ENCODE results near the gene HCAR3.
"Not testable (repeated sequence)": the region's sequence is repeated elsewhere in the genome, so short reads cannot be mapped to it uniquely, and the experiment has no call there.

Gene HCAR3

DNA sequence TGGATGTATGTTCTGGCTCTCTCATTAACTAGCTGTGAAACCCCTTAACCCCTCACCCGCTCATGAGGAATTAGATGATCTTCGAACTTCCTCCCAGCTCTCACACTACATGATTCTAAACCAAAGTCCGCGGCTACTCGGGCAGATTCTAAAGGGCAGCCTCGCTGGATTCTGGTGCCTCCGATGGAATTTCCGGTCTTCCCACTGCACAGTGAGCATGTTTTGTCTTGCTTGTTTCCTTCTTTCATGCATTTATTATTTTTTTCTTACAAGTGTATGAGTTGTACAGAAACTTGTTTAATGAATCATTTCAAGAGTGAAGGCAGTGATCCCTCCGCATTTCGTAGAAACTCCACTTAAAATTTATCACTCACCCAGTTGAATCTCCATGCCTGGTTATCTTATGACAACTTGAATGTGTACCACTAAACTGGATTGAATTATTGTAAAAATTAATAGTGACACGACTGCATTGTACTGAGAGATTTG lies 4.5 kb upstream of the HCAR3 start:
- no peak for DNase-seq (ENCODE audit: low read depth)
- no peak overlapping the region for H3K4me3 ChIP-seq (ENCODE audit: low read length)
- TF ChIP-seq, protein P1, sequence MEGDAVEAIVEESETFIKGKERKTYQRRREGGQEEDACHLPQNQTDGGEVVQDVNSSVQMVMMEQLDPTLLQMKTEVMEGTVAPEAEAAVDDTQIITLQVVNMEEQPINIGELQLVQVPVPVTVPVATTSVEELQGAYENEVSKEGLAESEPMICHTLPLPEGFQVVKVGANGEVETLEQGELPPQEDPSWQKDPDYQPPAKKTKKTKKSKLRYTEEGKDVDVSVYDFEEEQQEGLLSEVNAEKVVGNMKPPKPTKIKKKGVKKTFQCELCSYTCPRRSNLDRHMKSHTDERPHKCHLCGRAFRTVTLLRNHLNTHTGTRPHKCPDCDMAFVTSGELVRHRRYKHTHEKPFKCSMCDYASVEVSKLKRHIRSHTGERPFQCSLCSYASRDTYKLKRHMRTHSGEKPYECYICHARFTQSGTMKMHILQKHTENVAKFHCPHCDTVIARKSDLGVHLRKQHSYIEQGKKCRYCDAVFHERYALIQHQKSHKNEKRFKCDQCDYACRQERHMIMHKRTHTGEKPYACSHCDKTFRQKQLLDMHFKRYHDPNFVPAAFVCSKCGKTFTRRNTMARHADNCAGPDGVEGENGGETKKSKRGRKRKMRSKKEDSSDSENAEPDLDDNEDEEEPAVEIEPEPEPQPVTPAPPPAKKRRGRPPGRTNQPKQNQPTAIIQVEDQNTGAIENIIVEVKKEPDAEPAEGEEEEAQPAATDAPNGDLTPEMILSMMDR (conservative IDR thresholded peaks at IDR 0.05; ENCODE audit: low read length) = no peak

DNA sequence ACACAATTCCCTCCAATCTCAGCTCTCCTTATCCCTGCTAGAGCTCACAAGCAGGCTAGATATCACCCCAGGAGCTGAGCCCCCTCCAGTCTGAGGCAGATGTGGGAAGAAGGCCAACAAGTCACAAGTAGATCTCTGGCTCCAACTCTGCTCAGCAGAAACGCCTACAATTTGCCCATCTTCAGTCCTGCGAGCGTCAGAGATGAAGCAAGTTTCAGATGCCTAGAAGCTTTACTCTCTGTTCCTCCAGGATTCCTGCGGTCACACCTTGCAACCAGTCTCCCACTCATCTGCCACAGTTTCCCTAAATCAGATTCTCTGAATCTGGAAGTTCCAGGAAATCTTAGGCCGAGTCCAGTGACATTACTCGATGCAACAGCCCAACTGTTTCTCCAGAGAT lies 1.4 kb downstream of the HCAR3 start:
- H3K4me3 ChIP-seq (ENCODE audit: low read length) = not testable (repeated sequence)
- peak; percentile 53 for DNase-seq (ENCODE audit: low read depth)

DNA sequence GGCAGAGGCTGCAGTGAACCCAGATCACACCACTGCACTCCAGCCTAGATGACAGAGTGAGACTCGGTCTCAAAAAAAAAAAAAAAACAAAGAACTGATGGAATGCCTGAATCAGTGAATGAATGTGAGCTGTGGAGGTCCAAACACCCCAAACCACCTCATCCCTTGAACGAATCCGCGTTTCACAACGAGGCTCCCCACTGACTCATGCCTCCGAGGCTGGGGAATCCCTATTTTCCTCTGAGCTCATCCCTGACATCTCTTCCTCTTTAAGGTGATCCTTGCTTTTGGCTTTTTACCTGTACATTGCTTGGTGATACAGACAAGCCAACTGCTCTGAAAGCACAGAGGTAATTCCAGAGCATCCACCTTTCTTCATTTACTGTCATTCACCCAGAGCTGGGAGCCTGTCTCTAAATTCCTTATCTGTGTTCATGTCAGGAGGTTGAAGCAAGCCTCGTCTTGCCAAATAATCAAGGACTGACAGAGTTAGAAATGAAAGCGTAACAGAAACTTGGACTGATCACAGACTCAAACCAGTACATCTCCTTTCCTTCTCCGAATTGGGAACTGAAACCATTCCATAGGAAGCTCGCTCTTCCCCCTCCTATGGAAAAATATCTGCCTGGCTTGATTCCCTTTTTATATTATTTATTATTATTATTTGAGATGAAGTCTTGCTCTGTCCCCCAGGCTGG lies 3.0 kb downstream of the HCAR3 start:
- DNase-seq (ENCODE audit: low read depth); H3K4me3 ChIP-seq (ENCODE audit: low read length): not testable (repeated sequence)

DNA sequence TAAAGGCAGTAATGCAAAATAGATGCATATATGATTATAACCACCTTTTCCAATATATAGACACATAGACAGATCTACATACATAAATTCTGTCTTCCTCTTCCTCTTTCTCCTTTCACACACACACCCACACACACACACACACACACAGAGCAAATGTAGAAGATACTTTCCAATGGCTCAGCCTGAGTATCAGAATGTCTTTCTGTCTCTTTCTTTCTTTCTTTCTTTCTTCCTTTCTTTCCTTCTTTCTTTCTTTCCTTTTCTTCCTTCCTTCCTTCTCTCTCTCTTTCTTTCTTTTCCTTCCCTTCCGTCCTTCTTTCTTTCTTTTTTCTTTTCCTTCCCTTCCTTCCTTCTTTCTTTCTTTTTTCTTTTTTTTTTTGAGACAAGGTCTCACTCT lies 5.3 kb downstream of the HCAR3 start:
- not testable (repeated sequence) for DNase-seq (ENCODE audit: low read depth)

DNA sequence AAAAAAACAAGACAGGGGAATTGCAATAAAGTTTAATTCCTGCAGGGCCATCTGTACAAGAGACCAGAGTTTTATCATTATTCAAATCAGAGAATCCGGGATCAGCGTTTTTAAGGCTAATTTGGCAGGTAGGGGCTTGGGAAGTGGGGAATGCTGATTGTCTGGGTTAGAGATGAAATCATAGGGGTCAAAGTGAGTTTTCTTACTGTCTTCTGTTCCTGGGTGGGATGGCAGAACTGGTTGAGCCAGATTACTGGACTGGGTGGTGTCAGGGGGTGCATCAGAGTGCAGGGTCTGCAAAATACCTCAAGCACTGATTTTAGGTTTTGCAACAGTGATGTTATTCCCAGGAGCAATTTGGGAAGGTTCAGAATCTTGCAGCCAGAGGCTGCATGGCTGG lies 6.3 kb downstream of the HCAR3 start:
- DNase-seq (ENCODE audit: low read depth); H3K4me3 ChIP-seq (ENCODE audit: low read length): not testable (repeated sequence)

More for the DNA sequence above, 5.3 kb downstream of the HCAR3 start:
- H3K4me3 ChIP-seq (ENCODE audit: low read length) = not testable (repeated sequence)

DNA sequence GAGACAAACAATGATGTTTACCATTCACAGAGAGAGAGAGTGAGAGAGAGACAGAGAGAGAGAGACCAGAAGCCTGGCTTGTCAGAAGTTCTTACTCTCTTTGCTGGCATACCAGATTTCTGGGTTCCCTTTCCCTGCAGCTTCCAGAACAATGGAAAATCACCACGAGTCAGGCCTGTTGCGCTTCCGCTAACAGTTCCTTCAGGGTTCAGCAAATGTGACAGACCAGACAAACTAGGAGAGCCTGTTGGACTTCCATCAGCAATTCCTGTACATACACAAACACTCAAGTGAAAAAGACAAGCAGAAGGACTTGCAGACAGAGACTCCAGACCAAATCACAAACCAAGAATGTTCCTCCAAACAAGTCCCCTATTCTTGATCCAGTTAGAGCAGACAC lies 7.3 kb downstream of the HCAR3 start:
- DNase-seq (ENCODE audit: low read depth); H3K4me3 ChIP-seq (ENCODE audit: low read length): not testable (repeated sequence)

DNA sequence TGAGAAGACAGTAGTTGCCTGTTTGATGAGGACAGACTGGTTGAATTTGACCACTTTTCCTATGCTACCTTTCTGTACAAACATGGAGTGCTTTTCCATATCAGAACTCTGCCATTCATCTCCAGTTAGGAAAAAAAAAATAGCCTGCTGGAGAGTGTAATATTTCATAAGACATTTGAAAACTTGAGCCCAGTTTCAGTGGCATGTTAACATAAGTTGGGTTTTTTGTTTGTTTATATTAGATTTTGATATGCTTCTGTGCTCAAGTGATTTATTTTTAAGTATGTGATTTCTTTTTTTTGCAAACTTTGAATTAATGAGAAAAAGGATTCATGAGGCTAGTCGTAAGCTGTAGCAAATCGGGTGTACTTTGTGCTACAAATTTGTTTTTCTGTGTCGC lies 12.8 kb downstream of the HCAR3 start:
- not testable (repeated sequence) for H3K4me3 ChIP-seq (ENCODE audit: low read length); DNase-seq (ENCODE audit: low read depth)

DNA sequence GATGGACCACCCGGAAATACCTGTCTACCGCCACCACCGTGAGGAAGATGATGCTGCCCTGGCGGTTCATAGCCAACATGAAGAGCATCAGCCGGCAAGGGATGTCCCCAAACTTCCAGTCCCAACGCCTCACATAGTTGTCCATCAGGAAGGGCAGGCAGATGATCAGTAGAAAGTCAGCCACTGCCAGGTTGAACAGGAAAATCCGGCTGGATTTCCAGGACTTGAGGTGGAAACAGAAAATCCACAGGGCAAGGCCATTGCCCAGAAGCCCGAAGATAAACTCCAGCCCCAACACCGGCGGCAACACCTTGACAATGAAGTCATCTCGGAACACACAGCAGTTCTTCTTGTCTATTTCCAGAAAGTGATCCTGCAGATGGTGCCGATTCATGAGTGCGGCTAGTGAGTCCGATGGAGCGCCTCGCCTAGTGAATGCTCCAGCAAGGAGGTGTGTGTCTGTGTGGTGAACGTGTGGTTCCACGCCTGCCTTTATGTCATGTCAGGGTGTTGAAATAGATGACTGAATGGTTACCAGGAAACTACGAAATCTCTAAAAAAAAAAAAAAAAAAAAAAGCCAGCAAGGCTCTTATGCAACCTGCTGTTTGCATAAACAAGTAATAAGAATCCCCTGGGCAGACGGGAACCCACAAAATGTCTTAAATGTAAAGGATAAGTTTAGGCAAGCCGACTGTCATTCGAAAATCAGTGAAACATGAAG lies 13.6 kb downstream of the HCAR3 start, which contains the start of gene HCAR2:
Gene HCAR2, minus strand, starts transcription at position 468 of the 722 bp plus-strand sequence. Its CDS starts 74 bp downstream, at position 394.
- not testable (repeated sequence) for H3K4me3 ChIP-seq (ENCODE audit: low read length)
- DNase-seq (ENCODE audit: low read depth) = peak; percentile 42

DNA sequence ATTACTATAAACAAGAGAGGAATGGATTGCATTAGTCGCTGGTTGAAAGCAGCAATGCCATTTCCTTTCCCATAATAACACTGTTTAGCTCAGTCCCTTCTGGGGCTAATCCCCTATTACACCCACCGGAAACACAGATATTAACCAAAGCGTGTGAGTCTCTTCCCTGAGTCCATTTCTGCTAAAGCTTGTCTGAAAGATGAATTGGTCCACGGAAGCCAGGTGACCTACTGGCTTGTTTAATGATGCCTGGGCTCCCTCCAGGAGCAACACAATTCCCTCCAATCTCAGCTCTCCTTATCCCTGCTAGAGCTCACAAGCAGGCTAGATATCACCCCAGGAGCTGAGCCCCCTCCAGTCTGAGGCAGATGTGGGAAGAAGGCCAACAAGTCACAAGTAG lies 15.1 kb downstream of the HCAR3 start:
- not testable (repeated sequence) for DNase-seq (ENCODE audit: low read depth); H3K4me3 ChIP-seq (ENCODE audit: low read length)

DNA sequence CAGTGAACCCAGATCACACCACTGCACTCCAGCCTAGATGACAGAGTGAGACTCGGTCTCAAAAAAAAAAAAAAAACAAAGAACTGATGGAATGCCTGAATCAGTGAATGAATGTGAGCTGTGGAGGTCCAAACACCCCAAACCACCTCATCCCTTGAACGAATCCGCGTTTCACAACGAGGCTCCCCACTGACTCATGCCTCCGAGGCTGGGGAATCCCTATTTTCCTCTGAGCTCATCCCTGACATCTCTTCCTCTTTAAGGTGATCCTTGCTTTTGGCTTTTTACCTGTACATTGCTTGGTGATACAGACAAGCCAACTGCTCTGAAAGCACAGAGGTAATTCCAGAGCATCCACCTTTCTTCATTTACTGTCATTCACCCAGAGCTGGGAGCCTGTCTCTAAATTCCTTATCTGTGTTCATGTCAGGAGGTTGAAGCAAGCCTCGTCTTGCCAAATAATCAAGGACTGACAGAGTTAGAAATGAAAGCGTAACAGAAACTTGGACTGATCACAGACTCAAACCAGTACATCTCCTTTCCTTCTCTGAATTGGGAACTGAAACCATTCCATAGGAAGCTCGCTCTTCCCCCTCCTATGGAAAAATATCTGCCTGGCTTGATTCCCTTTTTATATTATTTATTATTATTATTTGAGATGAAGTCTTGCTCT lies 16.4 kb downstream of the HCAR3 start:
- not testable (repeated sequence) for H3K4me3 ChIP-seq (ENCODE audit: low read length); DNase-seq (ENCODE audit: low read depth)

DNA sequence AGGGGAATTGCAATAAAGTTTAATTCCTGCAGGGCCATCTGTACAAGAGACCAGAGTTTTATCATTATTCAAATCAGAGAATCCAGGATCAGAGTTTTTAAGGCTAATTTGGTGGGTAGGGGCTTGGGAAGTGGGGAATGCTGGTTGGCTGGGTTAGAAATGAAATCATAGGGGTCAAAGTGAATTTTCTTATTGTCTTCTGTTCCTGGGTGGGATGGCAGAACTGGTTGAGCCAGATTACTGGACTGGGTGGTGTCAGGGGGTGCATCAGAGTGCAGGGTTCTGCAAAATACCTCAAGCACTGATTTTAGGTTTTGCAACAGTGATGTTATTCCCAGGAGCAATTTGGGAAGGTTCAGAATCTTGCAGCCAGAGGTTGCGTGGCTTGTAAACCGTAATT lies 19.7 kb downstream of the HCAR3 start:
- not testable (repeated sequence) for DNase-seq (ENCODE audit: low read depth); H3K4me3 ChIP-seq (ENCODE audit: low read length)

DNA sequence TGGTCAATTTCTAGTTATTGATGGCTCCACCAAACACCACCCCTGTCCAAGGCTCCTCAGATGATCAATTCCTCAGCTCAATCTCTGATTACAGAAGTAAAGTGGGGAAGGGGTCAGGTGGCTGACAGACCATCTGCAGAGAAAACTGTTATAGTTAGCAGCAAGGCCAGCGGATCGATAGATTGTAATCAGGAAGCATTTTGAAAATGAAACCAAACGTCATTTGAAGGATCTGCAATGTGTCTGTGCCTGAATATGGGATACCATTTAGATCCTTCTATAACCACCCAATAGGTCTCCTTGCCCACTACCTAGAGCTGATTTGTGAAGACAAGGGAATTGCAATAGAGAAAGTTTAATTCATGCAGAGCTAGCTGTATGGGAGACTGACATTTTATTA lies 25.0 kb downstream of the HCAR3 start:
- no peak overlapping the region for H3K4me3 ChIP-seq (ENCODE audit: low read length)
- DNase-seq (ENCODE audit: low read depth) = no peak
- TF ChIP-seq, protein P1 (conservative IDR thresholded peaks at IDR 0.05; ENCODE audit: low read length) = no peak

Measured in AG10803 (cell line).